Dermis microvascular lymphatic vessel endothelial cell (primary cell): ENCODE measurements around the gene NPAS3. TPM values are rescaled to one million over a fixed set of nuclear protein-coding genes. Genes with fewer than 3 reads are reported as not detected.

ENCODE experiments used
- DNase-seq, 2 donors: peaks; one replicate each; pipeline versions ENCODE4 v3.0.0 to v3.0.0-alpha.2; 2010; ENCODE audit warnings: low read depth in 2 of 2
- total RNA-seq: library from RNA; depleted of rRNA; stranded (reverse); fragments of >200 nt; gene quantifications from 2 replicates; pipeline ENCODE4 v1.2.1, GENCODE V29; 2014

Gene NPAS3
- total RNA-seq, 1 donor from 2014 or later: 0.13 TPM

DNA sequence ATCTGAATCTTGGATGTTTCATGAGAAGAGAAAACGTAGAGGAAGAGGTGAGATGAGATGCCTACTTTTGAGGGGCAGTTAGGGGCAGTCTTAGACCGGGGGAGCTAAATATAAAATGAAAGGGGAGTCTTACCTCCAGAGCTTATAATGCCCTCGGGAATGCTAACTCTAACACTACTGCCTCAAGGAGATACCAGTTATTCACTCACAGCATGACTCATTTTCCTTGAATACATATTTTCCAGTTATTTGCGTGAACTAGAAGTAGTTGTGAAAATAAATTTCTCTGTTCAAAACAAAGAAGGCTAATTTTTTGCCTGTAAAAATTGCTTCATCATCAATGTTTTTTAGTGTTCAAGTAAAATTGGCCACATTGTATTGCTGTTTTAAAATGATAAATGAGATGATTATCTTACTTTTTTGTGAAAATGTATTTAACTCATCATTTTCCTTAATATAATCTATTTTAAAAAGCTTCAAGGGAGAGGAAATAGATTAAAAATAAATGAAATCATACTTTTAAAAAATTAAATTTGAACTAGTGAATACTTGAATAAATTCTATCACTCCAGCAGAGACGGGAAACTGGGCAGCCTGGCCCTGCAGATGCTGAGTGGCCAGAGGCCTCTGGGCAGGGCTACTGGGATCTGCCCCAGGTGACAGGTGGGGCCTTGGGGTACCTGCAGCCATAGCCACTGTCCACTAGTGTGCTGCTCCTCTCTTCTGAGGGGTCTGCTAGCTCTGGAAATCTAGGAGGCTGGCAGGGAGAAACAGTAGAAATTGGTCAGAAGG is 672.9 kb downstream of the NPAS3 start:
- DNase-seq: peak in 1 of 2 donors; percentile 75

DNA sequence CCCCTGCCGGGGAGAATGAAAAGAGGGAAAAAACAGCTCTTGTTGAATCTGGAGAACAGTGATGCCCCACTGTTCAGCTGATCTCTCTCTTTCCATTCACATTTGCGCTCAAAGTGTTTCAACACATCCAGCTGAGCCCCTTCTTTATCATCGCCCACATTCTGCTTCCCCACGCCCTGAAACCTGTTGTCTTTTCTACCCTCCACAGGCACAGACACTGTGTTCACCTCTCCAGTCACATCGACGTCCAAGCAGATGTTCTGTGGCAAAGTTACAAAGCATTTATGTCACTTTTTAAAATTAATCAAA is 673.5 kb downstream of the NPAS3 start:
- no peak for DNase-seq

DNA sequence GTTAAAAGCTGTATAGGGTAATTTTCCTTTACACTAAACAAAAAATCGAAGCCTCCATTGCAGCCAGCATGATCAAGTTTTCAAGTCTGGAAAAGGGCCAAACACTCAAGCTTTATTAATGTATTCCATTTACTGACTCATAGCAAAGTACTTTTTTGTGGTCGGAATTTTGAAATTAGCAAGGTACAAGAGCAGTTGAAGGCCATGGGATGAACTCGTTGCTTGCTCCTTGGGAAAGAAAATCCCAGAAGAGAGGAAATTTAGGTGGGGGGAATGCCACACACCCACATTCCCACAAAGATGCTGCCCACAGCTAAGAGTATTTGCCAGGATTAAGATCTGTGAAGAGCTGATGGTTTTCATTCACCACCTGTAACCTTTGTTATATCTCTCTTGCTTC is 678.5 kb downstream of the NPAS3 start:
- peak in 1 of 2 donors; percentile 20 for DNase-seq

DNA sequence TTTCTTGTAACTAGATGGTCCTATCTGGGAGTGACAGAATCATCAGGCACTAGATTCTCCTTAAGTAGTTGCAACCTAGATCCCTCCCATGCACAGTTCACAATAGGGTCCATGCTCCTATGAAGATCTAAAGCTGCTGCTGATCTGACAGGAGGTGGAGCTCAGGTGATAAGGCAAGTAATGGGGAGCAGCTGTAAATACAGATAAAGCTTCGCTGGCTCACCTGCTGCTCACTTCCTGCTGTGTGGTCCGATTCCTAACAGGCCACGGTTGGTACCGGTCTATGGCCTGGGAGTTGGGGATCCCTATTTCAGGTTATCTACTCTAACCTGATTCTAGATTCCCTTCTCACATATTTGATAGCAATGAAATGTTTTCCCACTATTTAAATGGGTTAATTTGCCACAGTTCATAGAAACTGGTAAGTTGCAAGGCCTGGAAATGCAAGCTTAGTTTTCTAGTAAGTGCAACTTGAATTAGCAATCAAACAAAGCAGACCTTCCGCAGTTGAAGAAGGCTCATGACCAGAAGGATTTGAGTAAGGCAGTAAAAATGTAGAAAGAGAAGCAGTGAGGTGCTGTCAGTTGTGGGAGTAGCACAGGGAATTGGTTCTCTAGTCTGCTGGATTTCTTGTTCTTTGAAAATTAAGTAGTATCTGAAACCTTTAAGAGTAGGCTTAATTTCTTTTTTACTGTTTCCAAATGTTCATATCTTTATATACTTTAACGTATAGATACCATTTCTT is 679.9 kb downstream of the NPAS3 start:
- DNase-seq: no peak

DNA sequence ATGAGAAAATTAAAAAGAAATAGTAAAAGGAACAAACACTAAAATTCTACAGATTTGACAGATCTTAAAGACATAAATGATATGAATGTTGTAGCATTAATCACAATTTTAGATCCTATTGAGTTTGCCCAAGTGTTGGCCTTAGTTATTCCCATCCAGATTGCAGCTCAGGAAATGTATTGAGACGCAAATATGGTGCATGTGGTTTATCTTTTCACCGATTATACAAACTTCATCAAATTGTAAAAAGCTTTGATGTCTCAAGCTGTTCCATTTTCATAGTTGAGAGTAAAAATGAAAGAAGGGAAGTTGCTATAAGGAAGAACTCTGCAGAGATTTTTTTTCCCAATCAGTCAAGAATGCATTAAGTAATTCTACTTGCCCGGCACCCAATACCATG is 683.8 kb downstream of the NPAS3 start:
- no peak for DNase-seq

DNA sequence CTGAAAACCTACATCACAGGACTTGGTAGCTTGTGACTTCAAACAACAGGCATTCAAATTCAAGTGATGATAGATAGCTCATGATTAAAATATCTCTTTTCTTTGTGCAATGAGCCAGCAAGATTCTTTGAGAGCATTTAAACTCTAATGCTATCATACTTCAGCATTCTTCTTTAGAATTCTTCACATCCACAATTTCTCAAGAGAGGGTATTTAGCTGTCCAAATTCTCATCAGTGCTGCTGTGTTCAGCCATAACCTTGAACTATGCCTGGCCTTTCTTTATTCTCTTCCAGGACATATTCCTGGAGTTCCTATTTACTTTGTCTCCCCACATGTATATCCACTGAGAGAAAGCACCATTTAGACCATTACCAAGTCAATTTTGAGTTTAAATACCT is 691.1 kb downstream of the NPAS3 start:
- DNase-seq: no peak

DNA sequence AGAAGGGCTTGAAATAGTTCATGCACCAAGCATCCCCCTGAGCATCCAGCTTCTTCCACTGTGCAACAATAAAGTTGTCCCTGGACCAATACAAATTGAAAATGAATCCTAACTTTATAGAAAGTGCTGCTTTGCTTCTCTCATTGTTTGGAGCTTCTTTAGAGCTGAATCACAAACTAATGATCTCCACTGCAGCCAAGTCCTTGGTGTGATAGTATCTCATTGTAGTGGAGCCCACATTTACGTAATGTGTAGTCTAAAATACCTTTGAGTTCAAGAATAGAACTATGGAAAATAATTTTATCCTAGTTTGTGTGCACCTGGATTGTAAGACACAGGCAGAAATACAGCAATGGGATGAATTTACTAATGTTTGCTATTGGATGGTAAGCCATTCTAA is 692.3 kb downstream of the NPAS3 start:
- no peak for DNase-seq

DNA sequence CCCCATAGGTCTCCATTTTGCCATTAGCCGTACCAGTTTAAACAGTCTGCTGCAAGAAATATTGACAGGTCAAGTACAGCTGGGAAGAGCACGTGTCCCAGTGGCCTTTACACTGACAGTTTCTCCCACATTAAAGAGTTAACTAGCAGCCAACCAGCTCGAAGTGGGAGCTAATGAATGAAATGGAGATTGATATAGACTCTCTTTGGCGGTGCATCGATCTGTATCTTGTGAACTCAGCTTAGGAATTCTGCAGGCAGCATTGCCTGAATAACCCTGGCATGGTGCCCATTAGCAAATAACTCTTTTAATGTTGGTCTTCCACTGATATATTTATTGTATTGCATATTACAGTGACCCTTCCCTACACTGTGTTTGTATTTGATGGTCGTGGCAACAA is 692.8 kb downstream of the NPAS3 start:
- no peak for DNase-seq

DNA sequence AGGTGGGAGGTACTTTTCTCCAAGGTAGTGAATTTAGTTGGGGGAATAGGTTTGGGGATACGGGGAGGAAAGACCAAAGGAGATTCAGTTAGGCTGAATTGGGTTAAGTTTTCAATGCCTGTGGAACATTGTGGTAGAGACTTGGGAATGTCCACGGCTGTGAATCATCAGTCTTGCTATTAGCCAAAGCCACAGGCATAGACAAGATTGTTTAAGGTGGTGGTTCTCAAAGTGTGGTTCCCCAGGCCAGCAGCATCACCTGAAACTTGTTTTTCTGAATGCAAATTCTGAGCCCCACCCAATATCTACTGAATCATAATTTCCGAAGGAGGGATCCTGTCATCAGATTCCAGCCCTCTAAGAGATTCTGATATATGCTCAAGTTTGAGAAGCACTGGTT is 696.0 kb downstream of the NPAS3 start:
- no peak for DNase-seq

DNA sequence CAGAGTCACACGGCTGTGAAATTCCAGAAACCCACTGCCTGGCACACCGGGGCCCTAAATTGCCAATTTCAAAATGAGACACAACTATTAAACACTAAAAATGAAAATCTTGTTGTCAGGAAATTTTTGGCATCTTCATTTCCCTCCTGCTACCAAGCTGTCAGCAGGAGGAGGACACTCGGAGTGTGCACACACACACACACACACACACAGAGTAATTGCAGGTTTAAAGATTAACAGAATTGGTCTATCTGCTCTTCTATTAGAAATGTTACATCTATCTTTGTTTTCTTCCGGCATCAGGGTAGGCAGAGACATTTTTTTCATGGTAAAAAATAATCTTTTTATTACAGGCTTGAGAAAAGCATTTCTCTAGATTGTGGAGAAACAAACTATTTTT is 698.0 kb downstream of the NPAS3 start:
- DNase-seq: no peak

DNA sequence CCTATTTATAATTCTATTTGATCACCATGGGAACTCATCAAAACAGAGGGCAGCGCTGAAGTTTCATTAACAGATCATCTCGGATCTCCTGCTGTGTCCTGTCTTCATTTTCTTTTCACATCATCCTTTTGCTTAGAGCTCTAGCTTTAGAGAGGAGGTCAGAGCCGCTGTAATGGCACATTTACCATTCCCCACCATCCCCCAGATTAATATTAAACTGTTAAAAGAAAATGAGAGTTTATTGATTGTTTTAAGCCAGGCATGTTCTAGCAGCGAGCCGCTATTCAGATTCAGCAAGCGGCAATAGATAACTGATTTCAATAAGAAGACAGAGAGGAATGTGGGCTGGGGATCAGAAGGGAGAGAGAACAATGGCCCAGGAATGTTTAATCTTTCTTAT is 703.4 kb downstream of the NPAS3 start:
- no peak for DNase-seq

DNA sequence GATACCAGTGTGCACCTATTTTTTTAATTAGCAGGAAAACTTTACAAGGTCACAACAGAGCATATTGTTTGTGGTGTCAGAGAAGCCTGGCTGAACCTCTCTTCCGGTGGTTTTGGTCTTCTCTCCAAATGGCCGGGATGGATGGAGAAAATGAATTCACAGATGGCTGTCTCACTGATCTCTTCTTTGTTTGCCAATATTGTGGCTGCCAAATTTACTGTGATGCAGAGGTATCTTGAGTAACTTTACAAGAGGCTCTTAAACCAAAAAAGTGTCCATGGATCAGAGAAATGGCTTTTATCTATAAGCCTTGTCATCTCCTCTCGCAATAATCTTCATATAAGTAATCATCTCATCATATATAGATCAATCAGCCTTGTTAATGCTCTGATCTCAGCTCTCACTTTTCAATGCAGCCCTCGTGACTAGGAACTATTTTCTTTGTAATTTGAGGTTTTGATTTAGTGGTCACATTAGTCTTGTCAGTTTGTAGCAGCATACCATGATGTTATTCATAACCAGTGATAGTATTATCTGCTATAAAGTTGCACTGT is 704.1 kb downstream of the NPAS3 start:
- no peak for DNase-seq

DNA sequence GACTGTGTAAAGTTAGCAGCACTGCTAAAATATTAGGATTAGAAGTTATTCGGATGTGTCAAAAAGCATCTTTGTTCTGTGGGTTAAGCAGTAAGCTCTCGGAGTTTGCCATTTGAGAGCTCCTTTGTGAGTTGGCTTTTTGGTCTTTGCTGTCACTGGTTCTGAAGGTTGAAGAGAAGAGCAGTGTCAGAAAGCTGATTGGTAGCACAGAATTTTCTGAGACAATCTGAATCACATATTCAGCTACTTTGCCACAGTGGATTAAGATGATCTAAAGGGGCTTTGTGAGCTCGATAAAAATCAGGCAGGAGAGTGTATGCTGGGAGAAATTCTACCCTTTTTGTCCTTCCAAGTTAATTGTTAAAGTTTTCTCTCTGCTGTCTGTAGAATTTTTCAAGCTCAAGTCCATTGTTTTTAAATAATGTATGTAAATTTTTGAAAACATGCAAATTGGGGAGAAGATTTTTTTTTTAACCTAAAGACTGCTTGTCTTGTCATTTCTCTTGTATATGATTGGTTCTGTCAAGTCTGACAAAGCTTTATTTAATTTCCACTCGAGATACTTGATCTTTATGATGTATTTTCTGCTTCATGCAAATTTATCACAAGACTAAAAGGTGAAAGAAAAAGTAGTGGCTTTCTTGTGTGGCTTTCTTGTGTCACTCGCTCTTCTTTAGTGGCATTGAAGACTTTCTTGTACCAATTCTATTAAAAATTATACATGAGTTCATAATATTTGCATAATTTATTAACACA is 704.9 kb downstream of the NPAS3 start:
- DNase-seq: no peak

DNA sequence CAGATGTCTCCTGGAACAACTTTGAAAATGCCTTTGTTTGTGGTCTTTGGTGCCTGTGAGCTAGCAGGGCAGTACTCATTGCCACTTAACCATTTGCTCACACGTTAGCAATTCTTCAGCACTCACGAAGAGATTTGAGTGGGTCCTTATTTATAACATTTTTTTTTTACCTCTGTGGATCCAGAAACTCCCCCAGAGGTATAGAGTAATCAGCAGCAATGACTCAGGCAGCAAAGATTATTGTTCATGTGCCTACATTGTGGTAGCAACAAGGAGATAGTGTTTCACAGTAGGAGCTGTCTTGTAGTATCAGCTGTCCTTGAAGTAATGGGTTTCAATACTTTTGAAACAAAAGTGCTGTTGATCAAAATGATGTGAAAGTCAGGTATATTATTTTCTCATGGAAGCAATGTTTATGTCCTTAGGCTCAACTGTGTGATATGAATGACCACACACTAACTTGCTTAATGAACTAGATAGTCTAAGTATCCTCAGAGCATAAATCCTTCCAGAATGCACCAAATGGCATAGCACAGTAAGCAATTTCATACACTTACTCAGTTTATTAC is 708.1 kb downstream of the NPAS3 start:
- peak in 1 of 2 donors; percentile 46 for DNase-seq

DNA sequence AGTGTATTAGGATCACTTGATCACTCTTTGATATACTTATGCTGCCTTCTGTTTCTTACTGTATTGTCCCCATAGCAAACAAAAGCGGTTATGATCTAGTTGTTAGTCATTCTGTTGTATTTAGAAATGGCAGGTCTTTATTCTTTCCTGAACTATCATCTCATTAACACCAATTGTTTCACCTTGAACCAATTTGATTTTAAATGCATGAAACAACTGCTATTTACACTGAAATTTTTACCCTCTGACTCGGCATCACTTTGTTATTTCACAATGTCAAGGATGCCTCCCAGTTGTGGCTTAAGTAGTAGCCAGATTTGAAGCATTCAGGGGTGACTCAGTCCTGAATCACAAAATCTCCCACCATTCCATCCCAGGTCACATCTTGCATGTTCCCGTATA is 708.7 kb downstream of the NPAS3 start:
- DNase-seq: peak in 1 of 2 donors; percentile 83

DNA sequence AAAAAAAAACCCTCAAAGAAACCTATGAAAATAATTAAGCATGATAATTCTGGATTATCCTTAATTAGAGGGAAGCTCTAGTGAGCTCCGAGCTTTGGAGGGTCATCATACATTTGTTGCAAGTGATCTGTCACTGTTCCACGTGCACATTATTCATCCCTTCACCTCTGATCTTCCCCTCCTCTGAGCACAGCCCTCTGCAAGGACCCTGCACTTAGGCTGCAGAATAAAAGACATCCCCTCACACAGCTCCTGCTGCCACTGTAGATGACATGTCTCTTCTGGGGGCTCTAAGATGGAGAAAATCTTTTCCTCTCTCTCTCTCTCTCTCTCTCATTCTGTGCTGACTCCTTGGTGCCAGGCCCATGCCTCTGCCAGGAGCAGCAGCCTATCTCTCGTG is 711.8 kb downstream of the NPAS3 start:
- DNase-seq: no peak

DNA sequence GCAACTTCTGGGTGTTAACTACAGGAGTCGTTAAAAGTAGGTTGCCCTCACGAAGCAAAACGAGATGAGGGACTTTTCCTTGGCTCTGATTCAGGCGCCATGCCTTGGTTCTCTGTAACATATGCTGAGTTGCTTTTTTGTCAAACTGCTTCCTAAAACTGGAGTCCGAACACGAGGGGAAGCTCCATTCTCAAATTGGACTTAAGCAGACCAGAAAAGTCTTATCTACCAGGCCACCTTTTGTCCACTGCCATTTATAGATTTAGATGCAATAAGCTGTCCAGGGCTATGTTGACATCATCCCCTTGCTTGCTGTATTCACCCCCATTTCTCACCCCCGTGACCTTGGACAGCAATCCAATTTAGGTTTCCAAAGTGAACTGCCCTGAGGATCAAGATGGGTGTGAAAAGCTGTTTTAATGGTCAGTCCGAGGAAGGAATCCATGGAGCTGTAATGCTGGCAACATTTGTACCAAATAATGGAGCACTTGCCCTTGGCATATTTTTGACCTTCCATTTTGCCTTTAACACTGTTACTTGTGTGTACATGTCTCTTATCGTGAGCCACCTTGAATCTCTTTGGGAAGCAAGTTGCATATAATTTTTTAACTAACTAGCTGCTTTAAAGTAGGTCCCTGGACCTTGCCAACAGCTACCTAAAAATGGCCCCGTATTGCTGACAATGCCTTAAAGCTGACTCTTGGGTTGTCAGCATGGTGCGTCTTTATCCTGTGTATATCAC is 714.1 kb downstream of the NPAS3 start:
- no peak for DNase-seq

DNA sequence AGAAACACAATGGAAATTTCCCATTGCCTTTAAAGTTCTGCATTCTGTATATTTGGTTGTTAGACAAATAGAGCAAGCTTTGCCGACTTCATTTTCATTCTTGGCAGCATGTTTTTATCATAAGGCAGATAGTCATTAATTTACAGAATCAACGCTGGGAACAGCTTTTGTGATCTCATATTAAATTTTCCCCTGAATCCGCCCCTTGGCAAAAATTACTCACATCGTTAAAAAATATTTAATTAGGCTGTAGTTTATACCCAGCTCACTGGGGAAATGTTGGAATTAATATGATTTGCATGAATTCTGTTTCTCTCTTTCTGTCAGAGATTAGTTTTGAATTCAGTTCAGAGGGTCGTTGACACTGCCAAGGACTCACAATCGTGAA is 714.6 kb downstream of the NPAS3 start:
- no peak for DNase-seq

DNA sequence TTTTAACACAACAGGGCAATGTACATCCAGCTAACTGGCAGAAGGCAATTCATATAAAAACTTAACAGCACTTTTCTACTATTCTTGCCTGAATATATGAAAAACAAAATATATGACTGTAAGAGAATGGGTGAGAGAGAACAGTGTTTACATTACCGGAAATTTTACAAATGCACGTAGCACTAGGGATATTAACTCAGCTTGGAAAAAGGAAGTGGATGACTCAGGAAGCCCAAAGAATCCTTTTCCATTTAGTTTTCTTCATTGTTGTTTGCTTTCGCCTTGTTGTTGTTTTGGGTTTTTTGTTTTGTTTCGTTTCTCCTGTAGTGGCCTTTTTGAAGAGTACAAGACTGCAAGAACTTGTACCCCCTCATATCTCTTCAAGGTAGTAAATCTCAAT is 716.7 kb downstream of the NPAS3 start:
- DNase-seq: peak; percentile 40 to 87

DNA sequence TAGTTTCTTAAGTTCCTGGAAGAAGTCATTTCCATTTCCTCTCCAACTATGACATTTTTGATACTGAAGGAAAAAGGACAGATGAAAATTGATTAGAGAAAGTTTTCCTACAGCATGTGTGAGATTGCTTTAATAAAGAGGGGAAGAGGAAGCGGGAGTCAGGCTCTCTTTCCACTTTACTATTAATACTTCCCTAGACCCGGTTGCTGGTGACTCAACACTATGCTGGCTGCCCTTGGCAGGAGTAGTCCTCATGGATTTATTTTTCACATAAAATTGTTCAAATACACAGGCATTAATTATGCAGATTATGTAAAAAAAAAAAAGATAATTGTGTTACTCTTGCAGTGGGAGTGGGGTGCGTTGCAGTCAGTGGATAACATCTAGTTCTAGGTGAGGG is 718.8 kb downstream of the NPAS3 start:
- peak; percentile 42 to 85 for DNase-seq

DNA sequence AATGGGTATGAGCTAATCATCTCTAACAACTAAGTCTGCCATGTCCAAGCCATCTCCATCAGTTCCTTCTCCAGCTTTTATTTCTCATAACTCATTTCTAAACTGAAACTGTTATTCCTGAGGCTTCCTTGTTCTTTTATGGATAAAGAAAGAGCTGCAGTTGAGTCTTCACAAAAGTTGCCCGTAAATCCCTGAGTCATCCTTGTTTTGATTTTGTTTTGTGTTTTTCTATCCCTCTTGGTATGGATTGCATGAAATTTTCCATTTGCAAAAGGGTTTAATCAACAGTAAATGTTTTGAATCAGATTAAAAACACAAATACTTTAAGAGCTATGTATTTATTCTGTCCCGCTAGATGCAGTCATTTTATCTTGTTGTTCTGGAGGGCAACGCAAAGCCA is 721.6 kb downstream of the NPAS3 start:
- no peak for DNase-seq
